GM21723 (cell line): ENCODE measurements around the gene SLC4A4.

Experiments
- ATAC-seq: cut with Tn5 transposase; IDR thresholded peaks from one replicate; pipeline ENCODE4 v1.9.1; 2021; ENCODE audit warnings: mild to moderate bottlenecking, moderate library complexity; ENCODE audit not compliant: unreplicated experiment

Gene SLC4A4

DNA sequence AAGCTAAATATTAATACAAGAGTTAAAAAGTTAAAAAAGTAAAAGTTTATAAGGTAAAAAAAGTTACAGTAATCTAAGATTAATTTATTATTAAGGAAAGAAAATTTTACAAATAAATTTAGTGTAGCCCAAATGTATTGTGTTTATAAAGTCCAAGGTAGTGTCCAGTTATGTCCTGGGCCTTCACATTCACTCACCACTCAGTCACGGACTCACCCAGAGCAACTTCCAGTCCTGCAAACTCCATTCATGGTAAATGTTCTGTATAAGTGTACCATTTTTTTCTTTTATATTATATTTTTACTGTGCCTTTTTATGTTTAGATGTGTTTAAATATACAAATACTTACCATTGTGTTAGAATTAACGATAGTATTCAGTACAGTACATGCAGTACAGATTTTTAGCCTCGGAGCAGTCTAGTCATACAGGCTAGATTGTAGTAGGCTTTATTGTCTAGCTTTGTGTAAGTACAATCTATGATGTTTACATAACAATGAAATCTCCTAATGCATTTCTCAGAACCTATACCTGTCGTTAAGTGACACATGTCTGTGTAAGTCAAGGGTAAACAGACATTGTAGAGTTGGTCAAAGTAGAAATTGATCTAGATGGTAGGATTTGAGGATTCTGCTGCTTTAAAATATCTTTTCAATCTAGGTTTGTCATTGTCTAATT is 247.4 kb downstream of the SLC4A4 start:
- ATAC-seq: no peak

DNA sequence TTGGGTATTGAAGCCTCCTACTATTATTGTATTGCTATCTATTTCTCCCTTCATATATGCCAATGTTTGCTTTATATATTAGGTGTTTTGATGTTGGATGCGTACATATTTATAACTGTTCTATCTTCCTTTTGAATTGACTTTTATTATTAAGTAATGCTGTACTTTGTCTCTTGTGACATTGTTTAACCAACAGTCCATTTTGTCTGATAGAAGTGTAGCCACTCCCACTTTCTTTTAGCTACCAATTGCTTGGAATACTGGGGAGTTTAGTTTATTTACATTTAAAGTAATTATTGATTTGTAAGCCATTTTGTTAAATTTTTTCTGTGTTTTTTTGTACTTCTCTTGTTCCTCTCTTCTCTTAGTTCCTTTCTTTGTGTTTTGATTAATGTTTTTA is 249.2 kb downstream of the SLC4A4 start:
- no peak for ATAC-seq

GRCh38 chr4:71592793-71593192 is 254.0 kb downstream of the SLC4A4 start:
- ATAC-seq: no peak

DNA sequence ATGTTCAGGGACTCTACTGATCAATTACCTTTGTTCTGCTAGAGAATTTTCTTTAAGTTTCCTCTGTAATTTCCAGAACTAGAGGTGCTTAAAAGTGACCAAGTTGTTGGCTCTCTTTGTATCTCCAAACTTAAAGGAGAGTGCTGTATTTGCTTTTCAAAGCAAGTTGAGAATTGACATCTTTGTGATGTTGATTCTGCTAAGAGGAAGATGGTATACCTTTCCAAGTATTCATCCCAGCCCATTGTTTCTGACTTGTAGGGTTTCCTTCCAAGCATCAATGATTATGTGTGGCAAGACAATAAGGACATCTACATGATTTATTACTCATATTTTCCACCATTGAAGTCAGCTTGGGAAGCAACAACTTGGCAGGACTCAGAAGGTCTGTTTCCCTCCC is 254.5 kb downstream of the SLC4A4 start:
- ATAC-seq: no peak

DNA sequence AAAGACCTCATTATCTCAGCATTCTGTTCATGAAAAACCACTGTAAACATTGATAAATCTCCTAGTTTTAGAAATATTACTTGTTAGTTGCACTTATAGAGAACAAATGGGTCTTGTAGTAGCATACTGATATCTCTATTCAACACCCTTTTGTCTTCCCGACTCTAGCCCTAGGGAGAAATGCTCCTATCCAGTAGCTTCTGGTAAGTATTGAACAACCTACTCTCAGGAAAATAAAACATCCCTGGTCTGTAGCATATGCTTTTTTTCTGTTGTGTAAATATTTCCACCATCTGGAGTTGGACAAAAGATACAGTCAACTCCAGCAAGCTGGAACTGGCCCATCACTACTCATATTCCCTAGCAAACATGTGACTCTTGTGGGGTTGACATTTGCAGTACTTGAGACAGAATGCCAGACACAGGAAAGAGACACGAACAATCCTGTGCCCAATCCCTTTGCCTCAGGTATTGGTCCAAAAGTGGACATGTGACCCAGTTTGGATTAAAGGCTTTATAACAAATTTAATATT is 256.8 kb downstream of the SLC4A4 start:
- no peak for ATAC-seq

DNA sequence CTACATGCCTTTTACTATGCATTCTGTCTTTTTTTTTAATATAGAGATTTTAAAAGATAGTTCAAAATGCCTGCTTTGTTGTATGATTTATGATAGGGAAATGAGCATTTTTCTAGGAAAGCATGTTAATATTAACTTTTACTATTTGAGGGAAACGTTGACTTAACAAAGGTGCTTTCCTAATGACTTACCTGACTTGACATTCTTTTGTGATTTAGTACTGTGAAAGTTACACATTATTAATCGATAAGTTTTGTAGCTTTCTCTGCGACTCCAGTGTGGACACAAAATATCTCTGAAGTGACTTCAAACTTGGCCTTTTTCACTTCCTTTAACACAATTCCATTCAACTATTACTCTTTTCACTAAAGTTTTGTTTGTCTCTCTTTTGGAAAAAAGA is 260.8 kb downstream of the SLC4A4 start:
- ATAC-seq: no peak

DNA sequence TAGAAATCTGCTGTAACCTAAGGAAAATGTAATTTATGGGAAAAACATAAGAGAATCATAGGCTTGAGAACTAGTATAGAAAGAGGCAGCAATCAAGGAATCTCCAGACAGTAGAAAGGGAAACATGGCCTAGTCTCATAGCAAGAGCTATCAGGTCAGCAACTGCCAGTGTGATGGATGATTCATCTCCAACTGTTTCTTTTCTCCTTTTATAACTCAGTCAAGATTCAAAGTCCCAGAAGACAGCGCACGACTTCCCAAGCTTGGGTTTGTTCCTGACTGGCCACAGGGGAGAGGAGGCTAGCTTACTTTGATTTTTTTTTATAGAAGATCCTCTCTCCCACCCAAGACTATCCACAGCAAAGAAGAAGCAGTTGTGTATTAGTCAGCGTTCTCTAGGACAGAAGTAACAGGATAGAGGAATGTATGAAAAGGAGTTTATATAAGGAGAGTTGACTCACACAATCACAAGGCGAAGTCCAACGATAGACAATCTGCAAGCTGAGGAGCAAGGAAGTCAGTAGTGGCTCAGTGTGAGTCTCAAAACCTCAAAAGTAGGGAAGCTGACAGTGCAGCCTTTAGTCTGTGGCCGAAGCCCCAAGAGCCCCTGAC is 263.6 kb downstream of the SLC4A4 start:
- no peak for ATAC-seq

DNA sequence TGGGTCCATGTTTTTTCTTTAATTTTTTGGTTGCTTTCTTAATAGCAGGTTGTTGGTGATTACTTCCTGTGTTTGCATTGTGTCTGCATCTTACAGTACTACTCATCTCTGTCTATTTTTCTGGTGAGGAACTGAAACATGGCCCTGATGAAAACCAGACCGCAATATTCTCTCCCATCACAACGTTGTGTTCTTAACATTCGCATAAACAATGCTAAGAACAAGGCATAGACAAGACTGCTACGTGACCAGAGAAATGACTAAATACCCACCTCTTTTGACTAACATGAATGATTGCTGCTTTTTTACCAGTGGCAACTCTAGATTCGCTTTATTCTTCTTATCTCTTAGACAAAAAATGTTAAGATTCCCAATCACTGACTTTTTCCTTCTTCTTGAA is 266.0 kb downstream of the SLC4A4 start:
- peak; percentile 100 for ATAC-seq

GRCh38 chr4:71607109-71607508 is 268.3 kb downstream of the SLC4A4 start:
- no peak for ATAC-seq

DNA sequence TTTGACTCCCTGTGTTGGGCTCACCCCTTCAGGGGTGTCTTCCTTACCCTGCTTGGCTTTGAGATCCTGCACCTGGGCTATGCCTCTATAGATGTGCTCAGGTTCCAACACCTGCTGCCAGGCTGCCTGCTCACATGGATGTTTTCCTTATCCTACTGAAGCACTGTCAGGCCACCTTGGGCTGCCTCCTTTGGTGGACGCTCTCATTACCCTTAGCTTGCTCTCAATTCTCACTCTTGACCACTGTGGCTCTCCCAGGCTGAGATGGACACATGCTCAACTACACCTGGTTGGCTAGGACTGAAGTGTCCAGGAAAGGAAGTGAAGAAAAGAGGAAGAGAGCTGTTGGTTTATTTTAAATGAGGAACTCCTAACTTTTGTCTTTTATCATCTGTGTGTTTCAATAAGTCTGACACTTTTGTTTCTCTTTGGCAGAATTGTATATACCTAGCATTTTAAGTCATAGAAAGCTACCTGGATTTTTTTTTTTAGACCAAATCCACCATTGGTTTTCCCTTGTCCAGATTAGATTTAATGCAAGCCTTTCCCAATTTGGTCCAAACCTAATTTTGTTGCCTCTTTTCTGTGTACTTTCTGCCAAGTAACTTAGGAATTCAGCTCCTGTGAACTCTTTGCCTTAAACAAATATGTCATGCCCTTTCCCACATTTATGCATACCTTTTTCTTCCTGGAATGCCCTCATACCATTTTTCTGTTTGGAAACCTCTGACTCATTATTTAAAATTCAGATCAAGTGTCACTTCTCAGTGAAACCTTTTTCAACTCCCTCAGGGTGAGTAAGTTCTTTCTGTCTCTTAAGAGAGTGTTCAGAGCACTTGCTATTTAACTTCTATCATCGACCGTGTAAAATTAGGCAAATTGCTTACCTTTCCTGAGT is 269.2 kb downstream of the SLC4A4 start:
- no peak for ATAC-seq

DNA sequence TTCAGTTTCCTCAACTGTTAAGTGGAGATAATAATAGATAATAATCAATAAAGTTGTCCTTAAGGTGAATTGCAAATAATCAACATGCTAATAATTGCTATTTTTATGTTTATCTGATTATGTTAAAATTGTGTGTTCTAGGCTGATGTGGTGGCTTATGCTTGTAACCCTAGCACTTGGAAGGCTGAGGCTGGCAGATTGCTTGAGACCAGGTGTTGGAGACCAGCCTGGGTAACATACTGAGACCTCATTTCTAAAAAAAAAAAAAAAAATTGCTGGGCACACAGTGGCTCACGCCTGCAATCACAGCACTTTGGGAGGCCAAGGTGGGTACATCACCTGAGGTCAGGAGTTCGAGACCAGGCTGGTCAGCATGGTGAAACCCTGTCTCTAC is 269.9 kb downstream of the SLC4A4 start:
- no peak for ATAC-seq

DNA sequence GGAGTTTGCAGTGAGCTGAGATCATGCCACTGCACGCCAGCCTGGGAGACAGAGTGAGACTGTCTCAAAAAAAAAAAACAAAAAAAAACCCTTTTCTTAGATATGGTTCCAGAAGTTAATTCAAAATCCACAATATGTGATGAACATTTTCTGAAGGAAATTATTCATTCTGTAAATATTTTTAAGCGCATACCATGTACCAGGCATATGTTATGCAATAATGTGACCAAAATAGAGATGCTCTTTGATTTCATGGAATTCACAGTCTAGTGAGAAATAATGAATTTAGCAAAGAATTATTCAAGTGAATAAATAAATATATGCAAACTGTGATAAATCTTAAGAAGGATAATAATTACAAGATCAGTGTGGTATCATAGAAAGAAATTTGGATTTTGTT is 270.3 kb downstream of the SLC4A4 start:
- ATAC-seq: no peak

DNA sequence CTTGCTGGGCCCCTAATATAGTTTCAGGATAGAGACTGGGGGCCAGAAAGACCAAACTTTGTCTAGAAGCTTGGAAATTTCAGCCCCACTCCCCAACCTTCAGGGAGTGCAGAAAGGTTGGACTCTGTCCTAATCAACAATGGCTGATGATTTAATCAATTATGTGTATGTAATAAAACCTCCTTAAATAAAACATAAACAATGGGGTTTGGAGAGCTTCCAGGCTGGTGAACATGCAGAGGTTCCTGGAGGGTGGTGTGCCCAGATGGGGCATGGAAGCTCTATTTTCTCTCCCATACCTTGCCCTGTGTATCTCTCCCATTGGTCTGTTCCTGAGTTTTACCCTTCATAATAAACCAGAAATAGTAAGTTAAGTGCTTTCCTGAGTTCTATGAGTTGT is 270.8 kb downstream of the SLC4A4 start:
- ATAC-seq: no peak

GRCh38 chr4:71614621-71615020 is 275.8 kb downstream of the SLC4A4 start:
- no peak for ATAC-seq

DNA sequence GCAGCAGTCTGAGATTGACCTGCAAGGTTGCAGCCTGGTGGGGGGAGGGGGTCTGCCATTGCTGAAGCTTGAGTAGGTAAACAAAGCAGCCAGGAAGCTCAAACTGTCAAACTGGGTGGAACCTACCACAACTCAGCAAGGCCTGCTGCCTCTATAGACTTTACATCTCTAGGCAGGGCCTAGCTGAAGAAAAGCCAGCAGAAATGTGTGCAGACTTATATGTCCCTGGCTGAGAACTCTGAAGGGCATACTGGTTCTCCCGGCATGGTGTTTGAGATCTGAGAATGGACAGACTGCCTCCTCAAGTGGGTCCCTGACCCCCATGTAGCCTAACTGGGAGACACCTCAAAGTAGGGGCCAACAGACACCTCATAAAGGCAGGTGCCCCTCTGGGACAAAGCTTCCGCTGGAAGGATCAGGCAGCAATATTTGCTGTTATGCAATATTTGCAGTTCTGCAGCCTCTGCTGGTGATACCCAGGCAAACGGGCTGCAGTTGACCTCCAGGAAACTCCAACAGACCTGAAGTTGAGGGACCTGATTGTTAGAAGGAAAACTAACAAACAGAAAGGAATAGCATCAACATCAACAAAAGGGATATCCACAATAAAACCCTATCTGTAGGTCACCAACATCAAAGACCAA is 277.5 kb downstream of the SLC4A4 start:
- ATAC-seq: no peak
